Large intestine (tissue), 1 donor: ENCODE data around the gene RIMBP3C. TPM values are rescaled to one million over a fixed set of nuclear protein-coding genes. Genes with fewer than 3 reads are reported as not detected.

ENCODE experiments used
- polyA plus RNA-seq: library from polyadenylated mRNA; unstranded; fragments of 120-200 nt; gene quantifications from one replicate; pipeline ENCODE4 v1.2.1, GENCODE V29; 2013

RIMBP3C gene
- polyA plus RNA-seq, 1 donor, result 0.04 TPM

Other genes with a start within 250 kb of the RIMBP3C start
- gene RIMBP3B, start 167.7 kb downstream of the RIMBP3C start, polyA plus RNA-seq, result 0.06 TPM
- 24.4 TPM for gene HIC2, start 134.1 kb downstream of the RIMBP3C start, polyA plus RNA-seq
- 4.6 TPM for gene TMEM191C, start 84.1 kb downstream of the RIMBP3C start, polyA plus RNA-seq
- gene UBE2L3, start 16.3 kb upstream of the RIMBP3C start, polyA plus RNA-seq, result 54.9 TPM
- gene YDJC, start 78.6 kb upstream of the RIMBP3C start, polyA plus RNA-seq, result 27.6 TPM
- 0.28 TPM for gene CCDC116, start 81.3 kb upstream of the RIMBP3C start, polyA plus RNA-seq
- gene SDF2L1, start 90.8 kb upstream of the RIMBP3C start, polyA plus RNA-seq, result 37.5 TPM
- gene PPIL2, start 114.6 kb upstream of the RIMBP3C start, polyA plus RNA-seq, result 48.9 TPM
- 4.1 TPM for gene YPEL1, start 184.3 kb upstream of the RIMBP3C start, polyA plus RNA-seq